ENCODE data around the gene USP13. TPM values are rescaled to one million over a fixed set of nuclear protein-coding genes. Genes with fewer than 3 reads are reported as not detected.

Gene USP13
- total RNA-seq, 1 donor from 2014 or later = 7.2 TPM

- intact Hi-C loops (cut with micrococcal nuclease) = loop anchor here (5.0 kb wide), 1 partner anchor 185 kb away; the partner anchor contains the start of gene USP13
These were observed 184.5 kb downstream of the USP13 start for GRCh38 chr3:179837374-179837773.

Other genes starting within 250 kb of the USP13 start
- 15.4 and 16.5 TPM in 2 replicates for gene GNB4, start 201.6 kb upstream of the USP13 start, total RNA-seq
- 77.1 and 77.8 TPM in 2 replicates for gene ACTL6A, start 90.1 kb upstream of the USP13 start, total RNA-seq
- 41.3 and 47.0 TPM in 2 replicates for gene MRPL47, start 48.4 kb upstream of the USP13 start, total RNA-seq
- gene NDUFB5, start 48.2 kb upstream of the USP13 start, total RNA-seq = 85.7 and 88.4 TPM in 2 replicates